Activated CD4-positive, CD25-positive, alpha-beta regulatory T cell (primary cell): ENCODE measurements around the gene SPEN.
"Not testable (repeated sequence)": the region's sequence is repeated elsewhere in the genome, so short reads cannot be mapped to it uniquely, and the experiment has no call there.

ENCODE experiments used
- DNase-seq, 4 experiments: peaks; one replicate each; lab custom pipeline; 2025; lab: John Stamatoyannopoulos, UW

The SPEN gene

DNA sequence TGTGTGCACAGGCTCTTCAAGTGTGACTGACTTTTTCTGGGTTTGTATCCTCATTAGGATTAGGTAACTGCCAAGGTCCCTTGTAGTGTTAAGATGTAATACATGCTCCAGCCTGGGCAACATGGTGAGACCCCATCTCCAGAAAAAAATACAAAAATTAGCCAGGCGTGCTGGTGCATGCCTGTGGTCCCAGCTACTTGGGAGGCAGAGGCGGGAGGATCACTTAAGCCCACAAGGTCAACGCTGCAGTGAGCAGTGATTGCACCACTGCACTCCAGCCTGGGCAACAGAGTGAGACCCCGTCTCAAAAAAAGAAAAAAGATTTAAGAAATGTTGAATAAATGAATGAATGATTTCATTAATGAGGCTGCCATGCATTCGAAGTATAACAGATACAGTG lies 113.3 kb downstream of the SPEN start:
- DNase-seq = no peak

DNA sequence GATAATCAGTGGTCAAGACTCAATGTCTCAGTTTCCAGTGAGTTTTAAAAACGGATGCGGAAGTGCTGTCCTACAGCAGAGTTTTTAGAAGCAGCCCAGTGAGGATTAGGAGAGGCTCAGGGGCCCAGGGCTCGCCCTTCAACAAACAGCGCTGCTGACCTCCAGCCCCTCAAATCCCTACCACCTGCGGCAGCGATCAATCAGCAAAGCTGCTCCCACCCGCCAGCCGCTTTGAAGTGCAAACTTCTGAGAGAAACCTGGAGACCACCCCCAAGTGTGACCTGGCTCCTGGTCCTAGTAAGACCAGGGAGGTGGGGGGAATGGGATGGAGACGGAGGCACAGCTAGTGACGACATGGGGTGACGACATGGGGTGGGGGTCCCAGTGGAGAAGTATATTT lies 114.0 kb downstream of the SPEN start:
- no peak for DNase-seq

DNA sequence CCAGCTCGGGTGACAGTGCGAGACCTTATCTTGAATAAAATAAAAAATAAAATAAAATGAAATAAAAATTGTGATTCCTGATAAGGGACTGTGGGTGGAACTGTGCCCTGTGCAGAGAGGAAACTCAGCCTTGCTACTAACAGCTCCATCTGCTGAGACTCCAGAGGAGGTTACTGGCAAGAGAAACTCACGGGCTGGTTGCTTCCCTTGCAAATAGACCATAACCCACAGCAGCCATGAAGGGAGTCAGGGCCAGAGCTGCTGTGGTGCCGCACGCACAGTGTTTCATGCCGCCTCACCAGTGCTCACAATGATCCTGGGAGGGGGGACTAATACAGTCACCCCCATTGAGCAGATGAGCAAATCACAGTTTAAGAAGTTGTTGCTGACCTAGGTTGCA lies 114.7 kb downstream of the SPEN start:
- no peak for DNase-seq

DNA sequence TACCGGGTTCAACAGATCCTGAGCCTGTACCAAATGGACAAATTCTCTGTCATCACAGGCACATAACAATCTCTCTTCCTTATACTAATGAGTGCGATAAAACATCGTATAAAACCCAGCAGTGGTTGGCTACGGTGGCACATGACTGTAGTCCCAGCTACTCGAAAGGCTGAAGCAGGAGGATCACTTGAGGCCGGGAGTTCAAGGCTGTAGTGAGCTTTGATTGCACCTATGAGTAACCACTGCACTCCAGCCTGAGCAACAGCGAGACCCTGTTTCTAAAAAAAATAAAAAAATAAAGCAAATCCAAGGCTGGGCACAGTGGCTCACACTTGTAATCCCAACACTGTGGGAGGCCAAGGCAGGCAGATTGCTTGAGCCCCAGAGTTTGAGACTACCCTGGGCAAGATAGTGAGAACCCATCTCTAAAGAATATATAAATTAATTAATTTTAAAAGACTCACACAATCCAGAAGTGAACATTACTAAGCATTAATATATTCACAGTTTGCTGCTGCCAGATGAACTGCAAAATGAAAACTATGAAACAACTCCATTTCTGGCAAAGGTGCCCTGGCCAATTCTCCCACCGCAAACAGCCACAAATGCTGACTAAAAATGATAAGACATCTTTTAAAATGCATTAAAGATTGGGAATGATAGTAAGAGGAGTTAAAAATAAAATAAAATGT lies 115.3 kb downstream of the SPEN start:
- no peak for DNase-seq

DNA sequence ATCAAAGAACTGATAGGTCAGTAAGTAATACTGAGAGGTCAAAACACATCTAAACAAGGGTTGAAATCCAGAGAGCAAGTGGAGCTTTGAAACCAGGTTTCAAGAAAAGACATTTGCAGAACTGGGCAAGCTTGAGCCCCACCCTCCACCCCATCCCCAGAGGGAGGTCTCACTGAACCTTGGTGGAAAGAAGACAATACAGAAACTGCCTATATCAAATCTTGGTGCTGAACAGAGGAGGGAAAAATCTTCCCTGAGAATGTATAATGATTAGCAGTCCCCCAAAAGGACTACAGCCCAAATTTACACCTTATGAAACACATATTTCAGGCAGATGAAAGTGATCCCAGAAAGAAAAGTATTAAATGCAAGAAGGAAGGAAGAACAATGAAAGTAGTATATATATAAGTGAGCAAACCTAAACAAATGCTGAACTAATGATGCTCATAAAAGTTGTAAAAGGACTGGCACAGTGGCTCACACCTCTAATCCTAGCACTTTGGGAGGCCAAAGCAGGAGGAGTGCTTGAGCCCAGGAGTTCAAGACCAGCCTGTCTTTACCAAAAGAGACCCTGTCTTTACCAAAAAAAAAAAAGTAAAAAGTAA lies 116.0 kb downstream of the SPEN start:
- DNase-seq = no peak

DNA sequence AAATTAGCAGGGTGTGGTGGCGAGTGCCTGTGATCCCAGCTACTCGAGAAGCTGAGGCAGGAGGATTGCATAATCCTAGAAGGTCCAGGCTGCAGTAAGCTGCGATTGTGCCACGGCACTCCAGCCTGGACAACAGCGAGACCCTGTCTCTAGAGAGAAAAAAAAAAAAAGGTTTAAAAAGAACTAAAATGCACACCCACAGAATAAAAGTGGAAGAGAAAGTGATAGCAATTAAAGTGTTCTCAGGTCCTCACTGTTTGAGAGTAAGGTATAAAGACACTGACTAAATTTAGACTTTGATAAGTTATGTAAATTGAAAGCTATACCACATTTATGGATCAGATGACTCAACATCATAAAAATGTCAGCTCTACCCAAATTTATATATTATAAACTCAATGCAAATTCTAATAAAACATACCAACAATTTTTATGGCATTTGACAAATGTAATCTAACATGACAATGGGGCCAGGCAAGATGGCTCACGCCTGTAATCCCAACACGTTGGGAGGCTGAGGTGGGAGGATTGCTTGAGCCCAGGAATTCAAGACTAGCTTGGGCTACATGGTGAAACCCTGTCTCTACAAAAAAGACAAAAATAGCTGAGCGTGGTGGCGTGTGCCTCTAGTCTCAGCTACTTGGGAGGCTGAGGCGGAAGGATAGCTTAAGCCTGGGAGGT lies 116.6 kb downstream of the SPEN start:
- DNase-seq = no peak

DNA sequence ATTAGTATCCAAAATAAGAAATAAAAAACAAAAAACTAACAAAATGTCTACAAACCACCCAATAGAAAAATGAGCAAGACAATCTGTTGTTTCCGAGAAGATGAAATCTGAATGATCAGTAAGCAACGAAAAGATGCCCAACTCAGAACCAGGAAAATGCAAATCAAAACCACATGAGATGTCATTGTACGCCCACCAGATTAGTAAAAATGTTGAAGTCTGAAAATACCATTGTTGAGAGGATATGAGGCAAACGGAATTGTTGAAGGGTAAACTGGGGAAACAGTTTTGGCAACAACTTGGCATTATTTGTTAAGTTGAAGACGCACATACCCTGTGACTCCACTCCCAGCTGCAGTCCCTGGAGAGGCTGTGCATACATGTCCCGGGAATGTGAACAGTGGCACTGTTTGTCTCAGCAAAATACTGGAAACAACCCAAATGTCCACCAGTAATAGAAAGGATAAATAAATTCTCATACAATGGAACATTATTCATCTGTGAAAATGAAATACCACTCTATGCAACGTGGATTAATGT lies 117.8 kb downstream of the SPEN start:
- no peak for DNase-seq

DNA sequence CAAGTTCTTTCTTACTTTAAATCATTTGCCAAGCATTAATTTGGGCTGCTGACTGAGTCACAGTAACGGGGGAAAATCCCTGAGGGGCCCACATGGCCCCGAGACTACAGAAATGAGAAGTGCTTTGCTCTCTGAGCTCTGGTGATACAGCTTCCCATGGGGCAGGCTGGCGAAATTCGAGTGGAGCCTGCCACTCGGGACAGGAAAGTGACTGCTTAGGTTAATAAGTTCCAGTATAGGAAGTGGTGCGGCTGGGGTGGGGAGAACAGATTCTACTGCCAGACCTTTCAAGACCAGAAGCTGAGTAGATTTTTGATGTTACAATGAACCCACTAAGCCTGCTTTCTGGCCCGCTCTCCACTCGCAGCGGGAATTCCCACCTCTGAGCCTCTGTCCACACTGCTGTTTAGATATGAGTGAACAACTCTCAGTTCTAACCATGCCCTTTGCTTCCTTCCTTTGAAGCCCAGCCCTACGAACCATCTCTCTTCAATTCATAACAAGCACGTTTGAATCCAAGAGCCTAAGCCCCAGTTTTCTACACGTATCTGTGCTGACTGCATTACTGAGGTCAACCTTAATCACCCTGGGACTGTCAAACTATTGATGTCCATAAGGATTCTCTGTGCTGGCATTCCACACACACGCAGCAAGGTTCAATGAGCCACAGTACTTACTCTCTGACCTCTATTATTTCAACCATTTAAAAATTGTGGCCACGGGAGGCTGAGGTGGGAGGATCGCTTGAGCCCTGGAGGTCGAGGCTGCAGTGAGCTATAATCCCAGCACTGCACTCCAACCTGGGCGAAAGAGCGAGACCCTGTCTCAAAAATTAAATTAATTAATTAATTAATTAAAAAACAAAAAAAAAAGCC lies 118.8 kb downstream of the SPEN start:
- DNase-seq = peak in 3 of 4 experiments; percentile 20 to 66 (median 55)

DNA sequence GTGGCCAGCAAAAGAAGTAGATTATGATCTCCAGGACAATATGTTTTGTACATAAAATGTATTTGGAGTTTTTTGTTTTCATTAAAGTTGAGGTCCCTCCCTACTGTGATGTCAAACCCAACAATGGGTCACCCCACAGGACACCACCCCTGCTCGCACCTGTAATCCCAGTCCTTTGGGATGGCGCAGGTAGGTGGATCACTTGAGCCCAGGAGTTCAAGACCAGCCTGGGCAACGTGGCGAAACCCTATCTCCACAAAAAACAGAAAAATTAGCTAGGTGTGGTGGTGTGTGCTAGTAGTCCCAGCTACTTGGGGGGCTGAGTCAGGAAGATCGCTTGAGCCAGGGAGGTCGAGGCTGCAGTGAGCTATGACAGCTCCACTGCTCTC lies 119.4 kb downstream of the SPEN start:
- DNase-seq = no peak

DNA sequence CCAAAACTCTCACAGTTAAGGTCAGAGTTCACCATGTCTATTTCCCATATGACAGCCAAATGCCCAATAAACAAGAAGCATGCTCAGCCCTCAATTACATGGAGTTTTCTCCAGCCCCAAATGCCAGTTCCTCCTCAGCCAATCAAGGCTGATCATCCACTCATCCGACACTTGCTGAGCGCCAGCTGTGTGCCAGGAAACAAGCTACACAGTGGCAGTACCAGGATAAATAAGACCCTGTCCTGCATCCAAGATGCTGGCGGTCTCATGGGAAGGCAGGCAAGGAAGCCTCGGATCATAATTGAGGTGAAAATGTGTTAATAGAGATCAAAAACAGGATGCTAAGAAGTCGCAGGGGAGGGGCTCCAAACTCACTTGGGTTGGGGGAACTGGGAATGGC lies 120.7 kb downstream of the SPEN start:
- DNase-seq = no peak

DNA sequence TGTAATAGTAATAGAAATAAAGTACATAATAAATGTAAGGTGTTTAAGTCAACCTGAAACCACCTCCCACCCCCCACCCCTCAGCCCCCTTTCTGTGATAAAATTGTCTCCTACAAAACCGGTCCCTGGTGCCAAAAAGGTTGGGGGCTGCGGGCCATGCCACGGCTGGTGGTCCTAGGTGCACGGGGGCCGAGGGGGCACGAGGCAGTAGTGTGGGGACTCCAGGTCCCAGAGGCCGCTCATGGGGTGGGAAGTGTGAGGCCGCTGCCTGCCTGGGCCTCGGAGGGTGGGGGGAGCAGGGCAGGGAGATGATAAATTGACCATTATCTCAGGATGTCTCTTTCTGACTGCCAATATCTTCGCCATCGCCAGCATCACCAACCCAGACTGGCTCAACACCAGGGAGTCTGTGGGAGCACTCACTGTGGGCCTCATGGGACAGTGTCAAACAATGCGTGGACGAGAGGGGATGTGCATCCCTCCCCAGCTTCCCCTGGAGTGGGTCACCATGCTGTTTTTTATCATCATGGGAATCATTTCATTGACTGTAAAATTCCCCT lies 121.9 kb downstream of the SPEN start:
- no peak for DNase-seq

DNA sequence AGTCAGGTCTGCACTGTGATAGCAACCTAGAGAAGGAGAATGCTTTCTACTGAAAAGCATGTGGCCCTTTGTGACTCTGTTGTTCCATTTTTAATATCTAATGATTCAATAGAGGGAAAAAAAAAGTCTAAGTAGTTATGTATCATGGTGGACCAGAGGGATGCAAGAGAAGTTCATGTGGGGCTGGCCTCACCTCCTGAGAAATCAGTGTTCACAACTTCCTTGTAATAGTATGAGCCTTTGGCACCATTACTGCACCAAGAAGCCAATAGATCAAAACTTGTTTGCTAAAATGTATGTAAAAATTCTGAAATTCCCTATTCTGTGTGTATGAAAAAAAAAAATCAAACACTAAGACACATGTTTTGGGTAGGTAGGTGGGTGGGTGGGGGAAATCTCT lies 123.4 kb downstream of the SPEN start:
- no peak for DNase-seq

DNA sequence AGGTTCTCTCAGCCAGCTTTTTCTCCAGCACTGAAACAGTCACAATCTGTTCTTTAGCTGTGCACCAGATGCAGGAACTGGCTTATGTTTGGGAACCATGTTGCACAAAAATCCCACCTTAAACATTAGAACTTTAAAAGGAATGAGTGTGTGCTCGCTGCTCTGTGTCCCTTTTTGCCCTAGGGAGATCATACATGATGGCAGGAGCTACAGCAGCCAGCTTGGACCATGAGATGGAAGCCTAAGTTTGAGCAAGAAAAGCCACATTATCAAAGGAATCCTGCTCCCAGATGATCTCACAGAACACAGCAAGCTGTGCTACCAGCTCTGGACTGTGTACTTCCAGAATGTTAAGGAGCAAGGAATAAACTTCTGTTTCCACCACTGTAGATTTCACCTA lies 124.9 kb downstream of the SPEN start:
- DNase-seq = no peak

DNA sequence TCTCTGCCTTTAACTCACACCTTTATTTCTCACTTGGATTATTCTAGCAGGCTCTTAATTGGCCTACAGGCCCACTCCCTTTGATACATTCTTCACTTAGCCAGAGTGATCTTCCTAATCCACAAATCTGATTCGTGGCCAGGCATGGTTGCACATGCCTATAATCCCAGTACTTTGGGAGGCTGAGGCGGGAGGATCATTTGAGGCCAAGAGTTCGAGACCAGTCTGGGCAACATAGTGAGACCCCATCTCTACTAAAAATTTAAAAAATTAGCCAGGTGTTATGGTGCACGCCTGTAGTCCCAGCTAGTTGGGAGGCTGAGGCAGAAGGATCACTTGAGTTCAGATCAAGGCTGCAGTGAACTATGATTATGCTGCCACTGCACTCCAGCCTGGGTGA lies 126.3 kb downstream of the SPEN start:
- DNase-seq = no peak

DNA sequence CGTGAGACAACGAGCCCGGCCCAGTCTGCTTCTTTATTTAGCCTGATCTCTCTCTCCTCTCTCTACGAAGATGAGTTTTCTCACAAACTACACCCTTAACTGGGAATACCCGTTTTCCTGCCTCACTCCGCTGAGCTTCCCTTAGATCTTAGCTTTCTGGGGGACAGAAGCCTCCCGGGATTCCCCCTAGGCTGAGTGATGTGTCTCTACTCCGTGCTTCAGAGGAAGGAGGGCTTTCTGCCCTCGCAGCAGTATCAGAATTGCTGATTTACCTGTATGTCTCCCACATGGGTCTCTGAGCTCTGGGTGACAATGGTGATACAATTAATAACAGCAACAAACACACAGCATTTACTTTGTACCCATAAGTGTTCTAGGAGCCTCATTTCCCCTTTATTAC lies 127.3 kb downstream of the SPEN start:
- no peak for DNase-seq

DNA sequence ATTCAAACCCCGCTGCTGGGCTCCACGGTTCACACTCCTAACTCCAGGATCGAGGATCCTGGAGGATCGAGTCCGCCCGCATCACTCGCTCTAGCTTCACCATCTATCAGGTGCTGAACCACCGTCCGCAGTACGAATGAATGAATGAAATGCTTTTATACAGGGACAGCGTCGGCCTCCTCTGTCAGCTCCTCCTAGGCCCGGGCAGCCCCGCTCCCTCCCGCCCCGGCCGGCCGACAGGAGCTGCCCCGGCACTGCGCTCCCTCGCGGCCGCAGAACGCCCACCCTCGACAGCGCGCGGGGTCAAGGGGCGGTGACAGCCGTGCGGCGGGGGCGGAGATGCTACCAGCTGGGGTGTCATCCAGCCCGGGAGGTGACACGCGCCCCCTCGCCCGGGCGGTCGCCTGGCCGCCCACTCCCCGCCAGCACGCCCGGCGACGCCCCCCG lies 127.9 kb downstream of the SPEN start:
- DNase-seq = peak in 3 of 4 experiments; percentile 47 to 48 (median 48)

DNA sequence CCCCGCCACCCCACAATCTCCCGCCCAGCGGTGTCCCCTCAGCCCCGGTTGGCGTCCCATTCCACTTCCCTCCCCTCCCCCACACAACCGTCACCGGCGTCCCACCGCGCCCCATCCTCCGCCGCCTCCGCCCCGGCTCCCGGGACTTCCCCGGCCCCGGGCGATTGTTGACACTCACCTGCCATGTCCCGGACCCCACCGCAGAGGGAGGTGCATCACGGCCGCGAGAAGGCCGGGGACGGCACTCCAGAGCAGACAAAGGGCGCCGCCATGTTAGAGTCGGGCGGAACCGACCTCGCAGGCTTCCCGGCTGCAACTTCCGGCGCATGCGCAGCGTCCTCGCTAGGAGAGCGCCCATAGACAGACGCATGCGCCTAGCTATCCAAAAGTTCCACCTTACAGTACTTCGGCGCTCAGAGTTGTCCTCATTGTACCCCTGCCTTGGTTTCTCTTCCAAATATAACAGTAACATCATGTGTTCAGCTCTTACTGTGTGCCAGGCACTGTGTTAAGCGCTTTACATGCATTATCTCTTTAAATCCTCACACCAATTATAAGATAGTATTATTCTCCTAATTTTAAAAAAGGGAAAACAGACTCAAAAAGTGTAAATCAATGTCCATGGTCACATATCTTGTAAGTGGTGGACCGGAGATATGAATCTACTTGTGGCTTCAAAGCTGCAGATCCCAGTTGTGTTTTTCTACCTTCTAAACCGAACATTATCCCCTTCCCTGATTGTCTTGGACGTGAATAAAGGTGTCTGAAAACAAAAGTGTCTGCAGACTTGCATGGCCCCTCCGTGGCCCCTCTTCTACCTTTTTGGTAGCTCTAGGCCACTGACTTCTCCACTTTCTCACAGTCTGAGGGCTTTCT lies 128.5 kb downstream of the SPEN start, which contains the start of gene ZBTB17:
TSS of gene ZBTB17 (minus strand) at position 297 of the 876 bp plus-strand sequence. CDS start 27,606 bp downstream, outside the sequence.
- peak; percentile 84 to 91 (median 90) for DNase-seq

DNA sequence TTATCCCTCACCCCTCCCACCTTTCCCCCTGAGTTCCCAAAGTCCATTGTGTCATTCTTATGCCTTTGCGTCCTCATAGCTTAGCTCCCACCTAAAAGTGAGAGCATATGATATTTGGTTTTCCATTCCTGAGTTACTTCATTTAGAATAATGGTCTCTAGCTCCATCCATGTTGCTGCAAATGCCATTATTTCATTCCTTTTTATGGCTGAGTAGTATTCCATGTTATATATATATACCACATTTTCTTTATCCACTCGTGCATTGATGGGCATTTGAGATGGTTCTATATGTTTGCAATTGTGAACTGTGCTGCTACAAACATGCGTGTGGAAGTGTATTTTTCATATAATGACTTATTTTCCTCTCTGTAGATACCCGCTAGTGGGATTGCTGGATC lies 130.4 kb downstream of the SPEN start:
- not testable (repeated sequence) for DNase-seq

DNA sequence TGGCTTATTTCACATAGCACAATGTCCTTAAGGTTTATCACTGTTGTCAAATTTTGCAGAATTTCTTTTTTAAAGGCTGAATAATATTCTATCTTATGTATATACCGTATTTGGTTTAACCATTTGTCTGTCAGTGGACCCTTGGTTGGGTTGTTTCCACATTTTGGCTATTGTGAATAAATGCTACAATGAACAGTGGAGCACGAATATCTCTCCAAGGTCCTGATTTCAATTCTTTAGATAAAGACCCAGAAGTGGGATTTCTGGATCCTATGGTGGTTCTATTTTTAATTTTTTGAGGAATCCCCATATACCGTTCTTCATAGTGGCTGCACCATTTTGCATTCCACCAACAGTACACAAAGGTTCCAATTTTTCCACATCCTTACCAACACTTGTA lies 134.2 kb downstream of the SPEN start:
- no peak for DNase-seq

DNA sequence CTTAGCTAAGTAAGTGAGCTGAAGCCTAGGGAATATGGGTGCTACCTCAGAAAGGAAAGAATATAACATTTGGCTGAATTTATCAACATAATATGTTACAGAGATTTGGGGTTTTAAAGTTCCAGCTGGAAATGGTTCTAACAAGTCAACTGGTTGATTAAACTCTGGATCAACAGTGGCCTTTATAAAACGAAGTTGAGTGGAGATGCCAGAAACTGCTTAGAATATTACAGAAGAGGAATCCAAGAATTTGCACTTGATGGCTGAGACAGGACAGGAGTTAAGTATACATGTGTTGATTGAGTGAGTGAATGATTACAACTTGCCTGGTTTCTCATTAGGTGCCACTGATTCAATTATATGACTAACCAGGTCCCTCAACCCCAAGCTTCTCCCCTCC lies 135.8 kb downstream of the SPEN start:
- DNase-seq = no peak
